COR-L47 (cell line): ENCODE results near the gene GTPBP6.
"Not testable (repeated sequence)": the region's sequence is repeated elsewhere in the genome, so short reads cannot be mapped to it uniquely, and the experiment has no call there.

Experiments
- DNase-seq: peaks from one replicate; lab custom pipeline; 2025; lab: John Stamatoyannopoulos, UW

The GTPBP6 gene

GRCh38 chrX:351736-352135, 33.1 kb upstream of the GTPBP6 start:
- no peak for DNase-seq

- DNase-seq, result not testable (repeated sequence)
These were observed 32.7 kb upstream of the GTPBP6 start for GRCh38 chrX:351324-351641.

- no peak for DNase-seq
These were observed 32.1 kb upstream of the GTPBP6 start for GRCh38 chrX:350534-351323.

GRCh38 chrX:350148-350533, 31.5 kb upstream of the GTPBP6 start:
- no peak for DNase-seq

- DNase-seq, result no peak
These were observed 31.1 kb upstream of the GTPBP6 start for GRCh38 chrX:349702-350101.

- no peak for DNase-seq
These were observed 30.6 kb upstream of the GTPBP6 start for GRCh38 chrX:349196-349595.

GRCh38 chrX:348461-349117, 30.0 kb upstream of the GTPBP6 start:
- no peak for DNase-seq

GRCh38 chrX:347351-348117, 28.9 kb upstream of the GTPBP6 start:
- DNase-seq, result no peak

GRCh38 chrX:346034-346813, 27.6 kb upstream of the GTPBP6 start:
- DNase-seq, result no peak

GRCh38 chrX:345020-345925, 26.7 kb upstream of the GTPBP6 start:
- no peak for DNase-seq

- no peak for DNase-seq
These were observed 25.8 kb upstream of the GTPBP6 start for GRCh38 chrX:344371-344901.

- DNase-seq, result no peak
These were observed 23.0 kb upstream of the GTPBP6 start for GRCh38 chrX:341541-342101.

GRCh38 chrX:340641-341423, 22.2 kb upstream of the GTPBP6 start:
- DNase-seq, result no peak

GRCh38 chrX:340121-340520, 21.5 kb upstream of the GTPBP6 start:
- no peak for DNase-seq

- DNase-seq, result no peak
These were observed 20.3 kb upstream of the GTPBP6 start for GRCh38 chrX:338836-339400.

GRCh38 chrX:338281-338835, 19.8 kb upstream of the GTPBP6 start:
- no peak for DNase-seq

- no peak for DNase-seq
These were observed 18.8 kb upstream of the GTPBP6 start for GRCh38 chrX:337331-337831.

- DNase-seq, result no peak
These were observed 17.6 kb upstream of the GTPBP6 start for GRCh38 chrX:336227-336626.

- no peak for DNase-seq
These were observed 17.2 kb upstream of the GTPBP6 start for GRCh38 chrX:335758-336155.
